HG03095 (cell line): ENCODE data around the gene MACC1.

Experiments used
- ATAC-seq: cut with Tn5 transposase; IDR thresholded peaks from one replicate; pipeline ENCODE4 v1.9.1; 2021; ENCODE audit warnings: moderate library complexity; ENCODE audit not compliant: unreplicated experiment

The MACC1 gene

DNA sequence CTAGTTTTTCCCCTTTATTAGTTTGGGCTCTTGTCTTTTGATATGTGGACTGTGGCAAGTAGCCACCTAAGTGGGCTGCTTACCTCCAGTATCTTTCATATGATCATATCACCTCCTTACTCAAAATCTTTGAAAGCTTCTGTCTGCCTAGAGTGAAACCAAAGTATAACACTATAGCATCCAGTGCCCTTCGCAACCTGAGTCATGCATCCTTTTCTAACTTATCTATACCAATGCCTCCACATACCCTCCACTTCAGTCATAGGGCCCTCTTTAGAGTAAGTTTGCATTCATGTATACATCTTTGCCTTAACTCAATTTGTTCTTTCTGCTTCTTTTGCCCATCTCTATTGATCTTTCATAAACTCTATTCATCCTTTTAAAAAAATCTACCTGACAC is 15.7 kb upstream of the MACC1 start:
- no peak for ATAC-seq

DNA sequence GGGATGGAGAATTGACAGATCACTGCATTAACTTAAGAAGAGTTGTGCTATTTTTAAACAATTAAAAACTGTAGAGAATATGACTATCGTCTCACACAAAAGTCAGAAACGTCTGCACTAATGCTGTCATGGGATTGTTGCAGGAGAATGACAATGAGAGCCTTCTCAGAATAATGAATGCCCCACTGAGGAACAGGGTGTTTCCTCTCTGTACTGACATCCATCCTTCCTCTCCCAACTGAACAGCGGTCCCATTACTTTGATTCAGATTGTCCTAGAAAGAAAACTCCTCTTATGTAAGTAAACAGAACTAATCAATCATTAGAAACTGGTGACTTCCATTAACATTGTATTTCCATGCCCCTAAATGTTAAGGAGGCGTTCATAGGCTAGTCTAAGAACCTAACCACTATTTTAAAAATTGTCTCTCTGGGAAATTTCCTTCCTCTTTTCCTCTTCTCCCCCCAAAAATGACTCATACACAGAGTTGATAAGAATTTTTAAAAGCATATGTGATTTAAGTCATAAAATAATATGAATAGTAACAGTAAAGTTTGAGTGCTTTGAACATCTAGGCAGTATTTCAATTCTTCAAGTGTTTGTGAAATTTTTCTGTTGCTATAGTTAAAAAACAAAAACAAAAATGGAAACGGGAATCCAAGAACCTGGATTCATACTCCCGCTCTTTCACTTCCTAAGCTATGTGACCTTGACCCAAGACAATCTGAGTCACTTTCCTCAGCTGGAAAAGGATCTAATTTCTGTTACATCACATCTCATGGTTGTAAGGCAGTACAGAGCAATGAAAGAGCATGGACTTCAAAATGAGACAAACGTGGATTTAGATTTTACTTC is 12.7 kb upstream of the MACC1 start:
- ATAC-seq, result no peak

DNA sequence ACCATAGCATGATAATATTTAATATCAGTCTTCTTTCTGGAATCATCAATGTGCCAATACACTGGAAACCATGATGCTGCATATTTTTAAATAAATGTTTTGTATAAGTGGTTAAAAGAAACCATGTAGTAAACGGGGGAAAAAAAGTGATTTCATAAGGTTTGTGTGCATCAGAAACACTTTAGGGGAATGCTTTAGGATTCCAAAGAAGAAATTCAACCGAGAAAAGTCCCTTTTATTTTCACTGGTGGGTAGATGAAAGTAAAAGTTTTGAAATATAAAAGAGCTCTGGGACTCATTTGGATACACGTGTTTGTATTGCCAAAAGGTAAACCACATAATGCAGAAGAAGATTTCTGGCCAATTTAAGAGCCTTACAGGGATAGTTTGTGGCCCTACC is 11.9 kb upstream of the MACC1 start:
- no peak for ATAC-seq

DNA sequence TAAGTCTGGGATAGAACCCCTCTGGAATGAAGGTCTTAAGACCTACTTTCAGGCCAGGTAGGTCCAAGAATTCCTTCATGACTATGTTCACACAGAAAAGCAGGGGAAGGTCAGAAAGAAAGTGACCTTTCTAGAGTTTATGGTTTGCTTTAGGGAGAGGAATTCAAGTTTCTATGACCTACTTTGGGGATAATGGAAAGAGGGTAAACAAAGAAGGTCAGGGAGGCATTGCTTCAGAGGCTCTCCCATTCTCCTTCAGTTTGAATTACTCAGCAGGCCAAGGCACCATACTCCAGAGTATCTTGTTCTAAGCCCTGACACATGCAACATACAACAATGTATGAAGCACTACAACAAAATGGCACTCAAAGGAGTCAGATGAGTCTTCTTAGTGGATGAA is 11.5 kb upstream of the MACC1 start:
- ATAC-seq, result no peak

DNA sequence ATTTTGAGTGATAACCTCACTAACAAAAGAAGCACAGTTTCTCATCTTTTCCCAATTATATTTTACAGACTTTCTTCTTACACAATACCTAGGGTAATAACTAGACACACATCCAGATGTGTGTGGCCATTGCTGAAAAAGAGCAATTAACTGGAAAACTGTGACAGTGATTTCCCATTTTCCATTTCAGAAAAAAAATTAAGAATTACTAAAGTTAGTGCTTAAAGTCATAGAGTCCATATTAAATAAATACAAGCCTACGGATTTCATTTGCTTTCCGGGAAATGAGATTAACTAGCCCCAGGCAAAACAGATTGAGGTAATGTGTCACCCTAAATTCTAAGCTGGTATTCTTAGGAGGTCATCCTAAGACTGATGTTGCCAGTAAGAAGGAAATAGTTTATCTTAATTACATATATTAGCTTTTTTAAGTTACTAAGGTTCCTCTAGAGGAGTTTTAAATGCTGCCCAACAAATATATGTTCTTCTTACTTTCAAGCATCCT is 10.2 kb upstream of the MACC1 start:
- ATAC-seq, result no peak

DNA sequence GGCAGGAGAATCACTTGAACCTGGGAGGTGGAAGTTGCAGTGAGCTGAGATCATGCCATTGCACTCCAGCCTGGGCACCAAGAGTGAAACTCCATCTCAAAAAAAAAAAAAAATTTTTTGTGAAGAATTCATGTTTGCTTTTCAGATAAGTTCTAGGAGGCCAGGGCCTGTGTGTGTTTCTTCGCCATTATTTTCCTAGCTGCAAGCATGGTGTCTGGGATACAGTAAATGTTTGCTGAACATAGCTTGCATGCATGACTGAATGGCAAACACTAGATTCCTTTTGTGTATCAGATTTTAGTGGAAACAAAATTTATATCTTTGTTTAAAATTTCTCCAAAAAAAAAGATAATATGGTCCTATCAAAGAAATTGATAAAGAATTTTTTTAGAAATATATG is 9.7 kb upstream of the MACC1 start:
- ATAC-seq, result no peak

DNA sequence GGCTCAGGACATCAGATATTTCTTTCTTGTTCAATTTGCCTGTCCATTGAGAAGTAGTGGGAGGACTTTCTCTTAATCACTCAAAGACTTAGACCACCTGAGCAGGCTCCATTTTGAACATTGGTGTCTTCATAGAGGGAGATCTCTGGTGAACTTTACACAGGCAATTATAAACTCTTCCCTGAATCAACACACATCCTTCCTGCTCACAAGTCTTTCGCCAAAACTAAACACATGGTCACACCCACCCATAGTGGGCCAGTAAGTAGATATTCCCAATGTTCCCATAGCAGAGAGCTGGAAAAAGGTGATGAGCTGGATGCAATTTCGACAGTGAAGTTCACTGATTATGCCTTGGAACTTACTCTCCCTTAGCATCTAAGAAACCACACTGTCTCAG is 8.2 kb upstream of the MACC1 start:
- no peak for ATAC-seq

DNA sequence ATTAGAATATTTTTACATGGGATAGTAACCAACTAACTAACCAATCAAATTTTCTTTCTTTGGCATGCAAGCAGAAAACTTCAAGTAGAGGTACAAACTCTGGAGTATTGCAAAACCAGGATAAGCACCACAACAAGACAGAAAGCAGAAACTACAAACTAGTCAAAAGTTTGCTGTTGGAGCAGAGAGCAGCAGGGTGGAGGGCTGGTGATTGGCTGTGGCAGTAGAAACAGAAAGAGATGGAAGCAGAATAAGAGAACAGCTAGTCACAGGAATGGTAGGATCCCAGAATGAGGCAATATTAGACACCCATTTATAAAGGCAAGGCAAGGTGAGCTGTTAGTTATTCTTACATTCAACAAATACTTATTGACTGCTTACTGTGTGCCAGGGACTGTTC is 6.8 kb upstream of the MACC1 start:
- ATAC-seq, result no peak

DNA sequence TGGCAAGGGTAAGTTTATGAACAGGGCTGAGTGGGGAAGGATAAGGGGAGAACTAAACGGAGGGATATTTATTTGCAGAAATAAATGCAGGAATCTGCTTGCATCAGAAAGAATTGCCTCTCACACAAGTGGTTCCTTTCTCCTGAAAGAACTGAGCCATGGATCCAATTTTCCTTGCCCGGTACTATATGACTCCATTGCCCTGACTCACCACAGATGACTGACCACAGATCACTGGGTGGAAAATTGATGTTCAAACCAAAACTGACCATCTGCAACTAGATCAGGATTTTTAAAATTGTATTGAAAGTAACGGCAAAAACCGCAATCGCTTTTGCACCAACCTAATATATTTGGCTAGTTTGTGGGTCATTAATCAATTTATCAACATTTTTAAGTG is 6.2 kb upstream of the MACC1 start:
- no peak for ATAC-seq

DNA sequence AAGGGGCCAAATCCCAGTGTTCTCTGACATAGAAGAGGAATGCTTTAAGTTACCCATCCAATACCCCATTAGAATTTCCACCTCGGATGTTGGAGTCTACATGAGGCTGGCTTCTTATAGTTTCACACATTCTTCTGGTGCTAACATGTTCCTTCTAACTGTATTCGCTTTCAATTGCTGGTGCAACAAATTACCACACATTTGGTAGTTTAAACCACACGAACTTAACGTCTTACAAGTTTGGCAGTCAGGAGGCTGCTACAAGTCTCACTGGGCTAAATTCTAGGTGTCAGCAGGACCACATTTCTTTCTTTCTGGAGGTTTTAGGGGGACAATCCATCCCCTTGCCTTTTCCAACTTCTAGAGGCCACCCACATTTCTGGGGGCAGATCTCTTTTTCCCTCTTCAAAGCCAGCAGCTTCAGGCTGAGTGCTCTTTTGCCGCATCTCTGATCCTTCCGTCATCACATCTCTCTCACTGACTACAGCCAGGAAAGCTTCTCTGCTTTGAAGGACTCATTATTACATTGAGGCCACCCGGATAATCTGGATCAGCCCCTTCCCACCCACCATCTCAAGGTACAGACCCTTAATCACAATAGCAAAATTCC is 5.1 kb upstream of the MACC1 start:
- no peak for ATAC-seq

DNA sequence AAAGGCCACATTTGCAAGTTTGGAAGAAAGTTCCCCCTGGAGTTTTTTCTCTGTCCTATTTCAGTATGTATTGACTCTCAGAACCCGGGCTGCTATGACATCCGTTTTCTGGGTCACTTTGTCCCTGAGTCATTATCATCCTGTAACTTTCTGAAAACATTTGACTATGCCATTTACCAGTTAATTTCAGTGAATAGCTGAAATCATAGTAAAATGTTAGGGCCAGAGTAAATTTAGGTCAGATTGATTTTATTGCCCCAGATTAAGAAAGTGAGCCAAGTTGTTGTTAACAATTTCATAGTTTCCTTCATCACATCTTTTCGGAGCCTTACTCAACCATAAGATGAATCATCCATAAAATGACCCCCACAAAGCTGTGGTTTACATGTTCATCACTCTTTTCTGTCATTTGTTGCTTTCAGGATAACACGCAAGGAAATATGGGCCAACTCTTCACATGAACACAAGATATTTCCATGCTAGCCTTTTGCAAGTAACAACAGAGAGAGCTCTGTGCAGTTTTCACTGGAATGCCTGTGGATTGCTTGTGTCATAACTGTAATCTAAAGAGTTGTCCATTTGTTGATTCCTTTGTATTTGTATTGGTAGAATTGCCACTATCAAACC is 3.9 kb upstream of the MACC1 start:
- no peak for ATAC-seq

DNA sequence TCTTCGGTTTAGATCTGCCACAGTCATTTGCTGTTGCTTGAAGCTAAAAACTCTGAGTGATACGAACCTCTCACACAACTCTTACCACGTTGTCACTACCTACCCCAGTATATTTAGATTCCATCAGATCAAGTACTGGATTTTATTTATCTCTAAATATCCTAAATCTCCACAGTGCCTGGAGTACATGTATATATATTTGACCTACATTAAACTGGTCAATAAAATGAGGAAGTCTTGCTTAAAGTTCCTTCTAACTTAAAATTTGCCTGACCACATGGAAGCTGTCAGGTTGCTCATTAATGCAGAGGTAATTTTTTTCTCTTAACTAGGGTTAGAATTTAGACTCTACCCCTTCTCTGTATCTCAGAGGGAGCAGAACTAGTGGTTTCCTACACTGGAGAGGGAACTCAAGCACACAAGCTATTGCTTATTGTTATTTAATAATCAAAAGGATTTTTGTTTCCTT is 3.1 kb upstream of the MACC1 start:
- ATAC-seq, result peak; percentile 9

DNA sequence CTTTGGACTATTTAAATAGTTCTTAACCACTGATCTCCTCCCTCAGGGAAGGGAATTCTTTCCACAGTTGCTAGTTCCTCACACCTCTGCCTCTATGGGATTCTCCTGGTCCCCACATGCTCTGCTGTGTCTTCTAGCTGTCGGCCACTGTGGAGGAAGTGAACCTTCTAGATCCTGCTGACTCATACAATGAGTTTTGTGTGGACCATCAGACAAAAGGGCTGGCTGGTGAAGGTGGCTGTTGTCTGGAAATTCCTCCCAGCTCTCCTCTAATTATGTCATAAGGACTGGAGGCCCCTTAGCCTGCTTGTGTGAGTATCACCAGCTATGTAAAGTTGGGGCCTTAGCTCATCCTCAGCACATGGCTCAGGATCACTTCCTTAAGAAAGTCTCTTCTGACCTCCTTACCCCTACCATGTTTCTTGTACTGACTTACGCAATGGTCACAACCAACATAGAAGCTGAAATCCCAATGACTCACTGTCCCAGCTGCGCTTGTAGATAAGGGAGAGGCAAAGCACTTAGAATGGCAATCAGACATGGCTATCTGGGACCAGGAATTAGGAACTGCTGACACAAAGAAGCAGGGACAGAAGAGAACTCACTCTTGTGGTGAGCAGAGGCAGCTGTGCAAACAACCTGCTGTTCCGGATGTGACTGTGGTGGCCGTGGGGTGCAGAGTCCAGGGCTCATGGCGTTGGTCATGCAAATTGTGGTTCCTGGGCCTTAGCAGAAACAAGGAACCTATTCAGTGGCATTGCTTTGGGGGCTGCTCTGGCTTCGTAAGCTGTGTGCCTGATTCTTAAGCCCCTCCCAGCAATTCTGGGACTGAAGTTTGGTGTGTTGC is 2.5 kb upstream of the MACC1 start:
- peak; percentile 75 for ATAC-seq

DNA sequence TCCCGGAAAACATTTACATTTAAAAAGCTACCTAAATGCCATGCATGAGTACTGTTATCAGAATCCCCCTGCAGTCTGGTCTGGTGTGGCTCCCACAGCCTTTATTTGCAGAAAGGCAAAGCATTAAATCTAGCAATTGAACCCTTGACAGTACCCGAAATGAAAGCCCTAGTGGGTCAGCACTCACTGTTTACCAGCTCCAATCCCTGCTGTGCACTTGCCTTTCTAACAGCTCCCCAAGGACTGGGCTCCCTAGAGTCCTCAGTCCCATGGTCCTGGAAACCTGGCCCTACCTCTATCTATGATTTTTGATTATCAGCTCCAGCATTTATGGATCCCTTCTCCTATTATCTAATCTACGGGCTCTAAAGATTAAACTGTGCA is 1.9 kb upstream of the MACC1 start:
- ATAC-seq, result no peak

DNA sequence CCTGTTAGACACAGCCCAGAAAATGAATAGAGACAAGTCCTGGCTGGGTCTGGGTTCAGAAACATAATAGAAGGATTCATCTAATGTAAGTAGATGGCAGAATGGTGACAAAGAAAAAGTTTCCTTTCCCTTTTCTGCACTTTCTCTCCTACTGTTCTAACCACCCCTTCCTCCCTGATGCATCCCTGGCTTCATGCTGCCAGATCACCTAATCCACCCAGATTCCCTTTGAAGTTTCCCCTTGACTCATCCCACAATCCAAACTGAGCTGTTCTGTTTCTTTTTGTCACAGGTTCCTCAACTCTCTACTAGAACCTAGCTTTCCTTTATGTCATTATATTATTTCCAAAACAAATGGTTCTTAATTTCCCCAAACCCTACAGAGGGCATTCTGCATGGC is 1.1 kb upstream of the MACC1 start:
- no peak for ATAC-seq

DNA sequence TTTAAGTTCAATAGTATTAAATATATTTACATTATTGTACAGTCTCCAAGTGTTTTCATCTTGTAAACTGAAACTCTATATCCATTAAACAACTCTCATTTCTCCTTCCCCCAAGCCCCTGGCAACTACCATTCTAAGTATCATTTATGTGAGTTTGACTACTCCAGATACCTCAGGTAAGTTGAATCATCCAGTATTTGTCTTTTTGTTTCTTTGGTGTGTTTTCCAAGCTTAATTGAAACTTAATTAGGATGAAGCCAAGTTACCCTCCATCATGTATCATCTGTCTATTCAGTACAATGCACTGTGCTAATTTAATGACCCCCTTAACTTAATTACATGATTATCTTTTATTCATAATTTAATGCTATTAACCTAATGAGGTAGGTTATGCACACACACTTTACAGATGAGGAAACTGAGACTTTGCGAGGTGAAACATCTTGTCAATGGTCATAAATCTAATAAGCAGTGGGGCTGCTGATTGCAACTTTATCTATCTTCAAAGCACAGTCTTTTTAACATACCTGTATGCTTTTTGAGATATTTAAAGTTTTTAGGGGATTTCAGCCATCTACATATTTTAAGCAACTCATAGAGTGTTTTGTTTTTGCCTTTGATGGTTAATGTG is 663 bp downstream of the MACC1 start:
- ATAC-seq, result no peak

DNA sequence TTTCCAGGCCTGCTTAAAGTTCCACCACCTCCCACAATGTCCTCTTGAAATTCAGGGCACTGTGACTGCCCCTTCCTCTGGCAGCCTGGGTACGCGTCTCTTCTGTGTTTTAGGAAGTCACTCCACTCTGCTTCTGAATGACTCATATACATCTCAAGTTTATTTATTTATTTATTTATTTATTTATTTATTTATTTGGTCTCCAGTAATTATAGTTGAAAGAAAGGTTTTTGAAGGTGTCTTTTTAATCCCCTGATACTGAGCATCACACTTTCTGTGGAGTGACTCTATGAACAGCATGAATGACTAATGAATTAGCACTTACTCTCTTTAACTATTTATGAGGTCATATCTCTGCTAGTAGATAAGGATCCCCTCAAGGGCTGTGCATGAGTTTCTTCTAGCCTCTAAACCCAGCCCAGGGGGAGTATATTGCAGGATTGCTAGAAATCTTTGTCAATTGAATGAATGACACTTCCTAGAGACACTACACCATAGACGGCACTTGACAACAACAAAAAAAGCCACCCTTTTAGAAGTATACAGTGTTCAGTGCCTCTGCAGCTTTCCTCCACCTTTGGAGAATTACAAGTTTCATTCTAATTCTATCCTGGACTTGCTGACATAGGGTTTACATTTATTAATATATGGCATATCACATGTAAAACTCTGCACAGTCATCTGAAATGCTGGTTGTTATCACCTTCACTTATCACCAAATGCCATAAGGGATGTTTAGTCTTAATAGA is 2.1 kb downstream of the MACC1 start:
- no peak for ATAC-seq

DNA sequence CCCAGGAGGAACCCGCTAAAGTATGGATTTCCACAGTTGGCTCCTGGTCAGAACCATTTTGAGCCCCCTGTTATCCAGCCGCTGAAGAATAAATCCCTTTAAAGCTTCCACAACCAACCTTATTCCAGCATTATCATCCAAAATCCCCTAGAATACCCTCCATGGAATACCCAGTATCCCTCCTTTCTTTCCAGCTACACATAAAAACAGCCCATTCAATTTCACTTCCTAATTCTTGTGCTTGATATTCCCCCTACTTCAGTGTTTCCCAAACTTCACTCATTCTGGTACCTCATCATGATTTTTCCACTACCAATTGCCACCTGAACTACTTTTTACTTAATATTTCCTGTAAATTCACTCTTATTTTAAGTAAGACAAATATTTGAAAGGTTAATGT is 3.1 kb downstream of the MACC1 start:
- ATAC-seq, result no peak

DNA sequence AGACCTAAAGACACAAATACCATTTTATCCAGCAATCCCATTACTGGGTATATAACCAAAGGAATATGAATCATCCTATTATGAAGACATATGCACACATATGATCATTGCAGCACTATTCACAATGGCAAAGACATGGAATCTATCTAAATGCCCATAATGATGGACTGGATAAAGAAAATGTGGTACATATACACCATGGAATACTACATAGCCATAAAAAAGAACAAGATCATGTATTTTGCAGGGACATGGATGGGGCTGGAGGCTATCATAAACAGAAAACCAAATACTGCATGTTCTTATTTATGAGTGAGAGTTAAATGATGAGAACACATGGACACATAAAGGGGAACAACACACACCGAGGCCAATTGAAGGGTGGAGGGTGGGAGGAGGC is 3.8 kb downstream of the MACC1 start:
- no peak for ATAC-seq

DNA sequence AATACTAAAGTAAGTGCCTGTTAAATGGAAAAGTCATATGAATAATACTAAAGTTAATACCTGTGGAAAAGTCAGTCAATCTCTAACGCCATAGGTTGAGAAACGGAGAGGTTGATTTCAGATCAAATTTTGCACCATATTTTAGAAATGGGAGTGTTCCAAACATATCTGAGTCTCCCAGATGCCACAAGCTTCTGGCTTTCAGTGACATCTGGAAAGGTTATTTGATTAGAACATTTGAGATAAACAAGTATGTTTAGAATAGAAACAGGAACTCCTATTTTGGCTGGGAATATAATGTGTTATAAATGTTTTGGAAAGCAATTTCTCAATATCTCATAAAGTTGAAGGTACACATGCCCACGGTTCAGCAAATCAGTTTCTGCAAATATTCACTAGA is 5.8 kb downstream of the MACC1 start:
- ATAC-seq, result no peak
